CD4-positive, alpha-beta T cell treated with Interleukin-10 for 1 hour (primary cell): ENCODE measurements around the gene SSX4B.
"Not testable (repeated sequence)": the region's sequence is repeated elsewhere in the genome, so short reads cannot be mapped to it uniquely, and the experiment has no call there.

Experiments
- DNase-seq: peaks from one replicate; pipeline ENCODE4 v3.0.0-alpha.2; 2020

The SSX4B gene, protein sequence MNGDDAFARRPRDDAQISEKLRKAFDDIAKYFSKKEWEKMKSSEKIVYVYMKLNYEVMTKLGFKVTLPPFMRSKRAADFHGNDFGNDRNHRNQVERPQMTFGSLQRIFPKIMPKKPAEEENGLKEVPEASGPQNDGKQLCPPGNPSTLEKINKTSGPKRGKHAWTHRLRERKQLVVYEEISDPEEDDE

DNA sequence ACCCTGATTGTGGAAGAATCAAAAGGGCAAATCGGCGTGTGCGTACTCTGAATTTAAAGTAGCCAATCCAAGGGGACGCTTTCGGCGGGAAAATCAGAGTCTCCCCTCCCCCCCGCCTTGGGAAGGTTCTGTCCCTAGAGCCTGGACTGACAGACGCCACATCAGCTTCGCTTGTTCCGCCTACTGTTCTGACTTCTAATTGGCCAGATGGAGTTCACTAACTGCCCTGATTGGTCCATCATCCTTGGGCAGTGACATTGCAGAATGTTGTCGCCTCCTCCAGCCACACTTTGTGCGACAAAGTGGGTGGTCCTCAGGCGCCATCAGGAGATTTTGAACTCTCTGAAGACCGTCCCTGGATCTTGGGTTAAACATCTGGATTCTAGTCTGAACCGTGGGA, at the start of gene SSX4B:
TSS of gene SSX4B (minus strand) at position 101 of the 400 bp plus-strand sequence. CDS start 588 bp downstream, outside the sequence.
- not testable (repeated sequence) for DNase-seq

- no peak for DNase-seq
Measured at GRCh38 chrX:48460606-48461005, 48.8 kb upstream of the SSX4B start.

DNA sequence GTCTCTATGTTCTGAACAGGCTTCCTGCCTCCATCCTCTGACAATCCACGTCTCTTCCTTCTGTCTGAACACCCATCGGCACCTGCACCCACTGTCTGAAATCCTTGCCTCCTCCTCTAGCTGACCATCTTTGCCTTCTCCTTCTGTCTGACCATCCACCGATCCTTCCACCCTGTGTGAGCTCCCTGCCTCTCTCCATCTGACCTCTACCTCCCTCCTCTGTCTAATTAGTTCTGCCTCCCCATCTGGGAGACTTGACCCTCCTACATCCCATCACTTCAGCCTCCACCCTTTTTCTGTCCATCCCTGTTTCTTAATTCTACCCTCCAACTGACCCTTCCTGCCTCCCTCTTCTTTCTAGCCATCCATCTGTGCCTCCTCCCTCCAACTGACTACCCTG, 48.3 kb upstream of the SSX4B start:
- no peak for DNase-seq

- DNase-seq, result no peak
Measured at GRCh38 chrX:48459483-48459882, 47.7 kb upstream of the SSX4B start.

GRCh38 chrX:48458711-48459110, 47.0 kb upstream of the SSX4B start:
- no peak for DNase-seq

DNA sequence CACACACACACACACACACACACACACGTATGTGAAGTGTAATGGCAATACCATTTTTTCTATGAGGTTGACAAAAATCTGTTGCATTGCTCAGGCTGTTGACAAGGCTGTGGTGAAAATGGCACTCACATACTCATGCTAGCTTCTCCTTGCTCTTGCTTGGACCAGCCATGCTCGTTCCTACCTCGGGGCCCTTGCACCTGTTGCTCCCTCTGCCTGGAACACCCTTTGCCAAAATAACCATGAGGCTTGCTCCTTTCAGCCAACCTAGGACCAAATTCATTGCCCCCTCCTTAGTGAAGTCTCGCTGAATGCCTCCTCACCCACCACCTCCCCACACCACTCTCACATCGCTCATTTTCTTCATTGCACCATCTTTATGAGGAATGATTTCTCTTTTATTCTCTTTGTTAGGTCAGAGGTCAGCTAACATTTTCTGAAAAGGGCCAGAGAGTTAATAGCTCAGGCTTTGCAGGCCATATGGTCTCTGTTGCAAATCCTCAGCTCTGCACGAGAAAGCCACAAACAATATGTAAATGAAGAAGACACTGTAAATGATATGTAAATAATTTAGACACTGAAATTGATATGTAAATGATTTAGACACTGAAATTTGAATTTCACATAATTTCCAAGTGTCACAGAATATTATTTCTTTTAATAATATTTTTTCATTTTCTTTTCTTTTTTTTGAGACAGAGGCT, 45.0 kb upstream of the SSX4B start:
- no peak for DNase-seq

DNA sequence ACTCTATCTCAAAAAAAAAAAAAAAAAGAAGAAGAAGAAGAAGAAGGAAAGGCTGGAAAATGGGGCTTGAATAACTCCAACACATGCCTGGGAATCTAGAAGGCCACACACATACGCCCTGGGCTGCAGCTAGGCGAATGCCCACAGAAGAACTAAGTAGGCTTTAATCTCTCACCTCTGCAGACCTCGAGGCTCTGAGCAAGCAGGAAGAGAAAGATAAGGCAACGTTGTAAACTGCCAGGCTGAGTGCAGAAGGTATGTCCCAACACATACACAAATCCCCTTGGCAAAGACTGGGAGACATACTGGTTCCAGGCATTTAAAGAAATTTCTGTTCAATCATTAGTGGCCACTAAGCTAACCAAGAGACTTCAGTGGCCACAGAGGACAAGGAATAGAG, 39.9 kb upstream of the SSX4B start:
- DNase-seq, result no peak

DNA sequence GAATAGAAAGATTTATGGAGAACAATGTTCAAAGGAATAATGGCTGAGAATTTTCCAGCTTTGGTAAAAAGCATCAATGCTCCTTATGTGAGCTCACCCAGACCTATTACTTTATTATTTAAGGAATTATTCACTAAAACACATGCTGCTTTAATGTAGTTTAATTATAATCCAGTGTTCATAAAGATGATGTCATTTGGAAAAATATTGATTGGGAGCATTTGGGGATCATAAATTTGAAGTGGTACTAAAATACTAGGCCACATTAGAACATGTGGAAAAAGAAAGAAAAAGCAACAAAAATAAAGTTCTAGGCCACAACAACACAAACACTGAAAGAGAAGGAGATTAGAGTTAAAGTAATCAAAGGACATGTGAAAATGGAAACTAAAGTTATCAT, 38.3 kb upstream of the SSX4B start:
- no peak for DNase-seq

DNA sequence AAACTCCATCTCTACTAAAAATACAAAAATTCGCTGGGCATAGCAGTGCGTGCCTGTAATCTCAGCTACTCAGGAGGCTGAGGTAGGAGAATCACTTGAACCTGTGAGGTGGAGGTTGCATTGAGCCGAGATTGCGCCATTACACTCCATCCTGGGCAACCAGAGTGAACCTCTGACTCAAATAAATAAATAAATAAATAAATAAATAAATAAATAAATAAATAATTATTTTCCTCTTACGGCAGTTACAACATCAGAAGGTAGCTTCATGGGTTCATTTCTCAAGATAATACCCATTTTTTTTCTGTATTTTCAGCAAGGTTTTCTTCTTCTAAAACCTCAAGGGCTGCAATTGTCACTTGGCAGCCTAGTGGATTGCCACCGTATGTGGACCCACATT, 35.4 kb upstream of the SSX4B start:
- DNase-seq, result not testable (repeated sequence)

GRCh38 chrX:48433713-48434112, 22.0 kb upstream of the SSX4B start:
- DNase-seq, result peak; percentile 7

DNA sequence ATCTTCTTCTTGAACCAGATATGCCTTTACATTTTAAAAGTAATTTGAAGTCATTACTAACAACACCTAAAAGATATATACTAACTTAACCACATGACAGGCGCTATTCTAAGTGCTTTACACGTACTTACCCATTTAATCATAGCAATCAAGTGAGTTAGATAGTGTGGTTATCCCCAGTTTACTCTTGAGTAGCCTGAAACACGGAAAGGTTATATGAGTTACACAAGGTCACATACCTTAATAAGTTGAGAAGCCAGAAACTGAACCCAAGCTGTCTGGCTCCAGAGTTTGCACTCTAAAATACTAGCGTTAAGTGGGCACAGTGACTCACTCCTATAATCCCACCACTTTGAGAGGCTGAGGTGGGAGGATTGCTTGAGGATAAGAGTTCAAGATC, 18.4 kb upstream of the SSX4B start:
- DNase-seq, result not testable (repeated sequence)

DNA sequence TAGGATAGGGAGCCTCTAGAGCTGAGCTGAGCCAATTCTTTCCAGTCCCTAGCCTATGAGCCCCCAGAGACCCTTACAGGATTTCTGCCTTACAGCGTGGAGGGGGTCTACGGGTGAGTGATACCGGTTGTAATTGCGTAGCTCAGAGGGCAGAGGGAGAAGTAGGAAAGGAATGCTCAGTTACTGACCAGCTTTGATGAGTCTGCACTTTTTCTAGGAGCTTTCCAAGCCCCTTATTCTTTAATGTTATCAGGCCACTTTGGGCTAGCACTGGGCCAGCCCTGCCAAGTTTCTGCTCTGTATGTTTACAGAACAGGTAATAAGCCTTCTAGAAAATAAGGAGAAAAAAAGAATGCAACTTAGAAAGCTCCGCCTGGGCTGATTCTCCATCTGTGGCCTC, 17.8 kb upstream of the SSX4B start:
- DNase-seq, result not testable (repeated sequence)

- not testable (repeated sequence) for DNase-seq
Measured at GRCh38 chrX:48427027-48427716, 15.4 kb upstream of the SSX4B start.

DNA sequence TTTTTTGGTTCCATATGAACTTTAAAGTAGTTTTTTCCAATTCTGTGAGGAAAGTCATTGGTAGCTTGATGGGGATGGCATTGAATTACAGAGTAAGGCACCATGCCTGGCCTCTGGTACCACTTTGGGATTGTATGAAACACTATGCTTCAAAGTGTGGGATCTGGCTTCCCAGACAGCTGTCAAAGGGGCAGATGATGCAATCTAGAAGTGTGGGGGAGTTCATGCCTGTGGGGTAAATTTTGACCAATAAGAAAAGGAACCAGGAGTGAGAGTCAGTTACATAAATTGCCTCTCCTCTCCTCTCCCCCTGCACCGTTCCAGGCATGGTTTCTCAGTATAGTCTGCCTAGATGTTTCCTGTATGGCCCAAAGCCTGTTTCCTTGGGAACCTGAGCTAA, 13.9 kb downstream of the SSX4B start:
- DNase-seq, result not testable (repeated sequence)

DNA sequence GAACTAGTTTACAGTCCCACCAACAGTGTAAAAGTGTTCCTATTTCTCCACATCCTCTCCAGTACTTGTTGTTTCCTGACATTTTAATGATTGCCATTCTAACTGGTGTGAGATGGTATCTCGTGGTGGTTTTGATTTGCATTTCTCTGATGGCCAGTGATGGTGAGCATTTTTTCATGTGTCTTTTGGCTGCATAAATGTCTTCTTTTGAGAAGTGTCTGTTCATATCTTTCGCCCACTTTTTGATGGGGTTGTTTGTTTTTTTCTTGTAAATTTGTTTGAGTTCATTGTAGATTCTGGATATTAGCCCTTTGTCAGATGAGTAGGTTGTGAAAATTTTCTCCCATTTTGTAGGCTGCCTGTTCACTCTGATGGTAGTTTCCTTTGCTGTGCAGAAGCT, 14.8 kb downstream of the SSX4B start:
- DNase-seq, result not testable (repeated sequence)

- DNase-seq, result not testable (repeated sequence)
Measured at GRCh38 chrX:48383239-48383638, 28.5 kb downstream of the SSX4B start, which contains the start of gene SSX4. SSX4 (plus strand) TSS chrX:48383539; CDS start chrX:48384054, 515 bp downstream.

DNA sequence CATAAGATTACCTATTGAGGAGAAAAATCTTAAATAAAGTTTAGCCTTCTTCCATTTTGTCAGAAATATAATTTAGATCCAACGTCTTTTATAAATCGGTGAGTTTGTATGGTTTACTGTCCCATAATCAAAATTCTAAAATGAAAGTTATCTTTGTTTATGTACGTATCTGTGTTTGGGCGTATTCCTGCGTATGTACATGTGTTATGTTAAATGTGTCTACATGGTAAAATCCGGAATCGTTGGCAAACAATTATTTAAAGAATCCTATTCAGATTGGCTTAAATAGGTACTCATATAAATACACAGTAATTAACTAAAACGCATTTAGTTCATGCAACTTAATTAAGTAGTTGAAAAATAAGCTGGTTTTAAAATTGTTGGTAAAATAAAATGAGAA, 41.4 kb downstream of the SSX4B start:
- not testable (repeated sequence) for DNase-seq

GRCh38 chrX:48367717-48368408, 43.9 kb downstream of the SSX4B start:
- not testable (repeated sequence) for DNase-seq

DNA sequence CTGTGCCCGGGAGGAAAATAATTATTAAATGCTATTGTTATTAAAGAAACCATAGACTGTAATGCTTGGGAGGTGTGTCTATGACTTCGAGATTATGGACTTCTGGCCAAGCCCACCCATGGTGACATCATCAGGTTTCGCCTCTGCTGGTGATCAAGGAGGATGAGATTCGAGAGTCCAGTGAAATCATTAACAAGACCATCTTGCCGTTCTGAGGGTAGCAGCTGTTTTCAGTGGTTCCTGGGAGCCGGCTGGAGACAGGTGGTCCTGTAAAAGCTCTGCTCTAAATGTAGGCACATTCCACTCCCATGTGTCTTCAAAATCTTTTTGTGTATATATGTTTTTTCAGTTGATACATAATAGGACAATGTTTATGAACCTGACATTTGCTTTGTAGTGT, 52.5 kb downstream of the SSX4B start:
- DNase-seq, result not testable (repeated sequence)

GRCh38 chrX:48357681-48358080, 54.1 kb downstream of the SSX4B start:
- no peak for DNase-seq

GRCh38 chrX:48356315-48357094, 55.3 kb downstream of the SSX4B start, which contains the start of gene SSX3:
SSX3 (minus strand) TSS chrX:48356703; CDS start chrX:48355249, 1,454 bp downstream.
- DNase-seq, result not testable (repeated sequence)
